ENCODE data around the gene OTOG. TPM values are rescaled to one million over a fixed set of nuclear protein-coding genes. Genes with fewer than 3 reads are reported as not detected.

The OTOG gene
- total RNA-seq, 1 donor from 2014 or later: not detected

- no peak for TF ChIP-seq CTCF (IDR thresholded peaks at IDR 0.05; ENCODE audit: insufficient read depth, low read length, poor library complexity, severe bottlenecking)
- no peak for DNase-seq (ENCODE audit: low read depth)
- Histone ChIP-seq H3K4me3 (ENCODE audit: low read depth, low read length) (no peak overlapping the region), H3K36me3 (ENCODE audit: control insufficient read depth, insufficient read depth, low read length) (no peaks in the 10 kb centered on the region), H3K27me3 (ENCODE audit: control insufficient read depth, insufficient read depth, low read length) (no peaks in the 10 kb centered on the region)
Measured at GRCh38 chr11:17609291-17610084, 62.4 kb downstream of the OTOG start.

DNA sequence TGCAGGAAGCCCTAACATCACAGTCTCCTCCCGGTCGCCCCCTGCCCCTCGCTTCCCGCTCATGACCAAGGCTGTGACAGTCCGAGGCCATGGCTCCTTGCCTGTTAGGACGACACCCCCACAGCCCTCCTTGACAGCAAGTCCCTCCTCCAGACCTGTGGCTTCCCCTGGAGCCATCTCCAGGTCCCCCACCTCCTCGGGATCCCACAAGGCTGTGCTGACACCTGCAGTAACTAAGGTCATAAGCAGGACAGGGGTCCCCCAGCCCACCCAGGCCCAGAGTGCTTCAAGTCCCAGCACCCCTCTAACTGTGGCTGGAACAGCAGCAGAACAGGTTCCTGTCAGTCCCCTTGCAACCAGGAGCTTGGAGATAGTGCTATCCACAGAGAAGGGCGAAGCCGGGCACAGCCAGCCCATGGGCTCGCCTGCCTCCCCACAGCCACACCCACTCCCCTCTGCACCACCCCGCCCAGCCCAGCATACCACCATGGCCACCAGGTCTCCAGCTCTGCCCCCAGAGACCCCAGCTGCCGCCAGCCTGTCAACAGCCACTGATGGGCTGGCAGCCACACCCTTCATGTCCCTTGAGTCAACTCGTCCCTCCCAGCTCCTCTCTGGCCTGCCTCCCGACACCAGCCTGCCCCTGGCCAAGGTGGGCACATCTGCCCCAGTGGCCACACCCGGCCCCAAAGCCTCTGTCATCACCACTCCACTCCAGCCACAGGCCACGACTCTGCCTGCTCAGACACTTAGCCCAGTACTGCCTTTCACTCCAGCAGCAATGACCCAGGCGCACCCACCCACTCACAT is 63.2 kb downstream of the OTOG start:
- DNase-seq (ENCODE audit: low read depth): no peak
- no peak for TF ChIP-seq CTCF (IDR thresholded peaks at IDR 0.05; ENCODE audit: insufficient read depth, low read length, poor library complexity, severe bottlenecking)
- H3K27me3 ChIP-seq (ENCODE audit: control insufficient read depth, insufficient read depth, low read length): no peaks in the 10 kb centered on the region
- H3K4me3 ChIP-seq (ENCODE audit: low read depth, low read length): no peak overlapping the region
- H3K36me3 ChIP-seq (ENCODE audit: control insufficient read depth, insufficient read depth, low read length): no peaks in the 10 kb centered on the region

- no peak for DNase-seq (ENCODE audit: low read depth)
- Histone ChIP-seq H3K27me3 (ENCODE audit: control insufficient read depth, insufficient read depth, low read length) (no peaks in the 10 kb centered on the region), H3K4me3 (ENCODE audit: low read depth, low read length) (no peak overlapping the region), H3K36me3 (ENCODE audit: control insufficient read depth, insufficient read depth, low read length) (no peaks in the 10 kb centered on the region)
- no peak for TF ChIP-seq CTCF (IDR thresholded peaks at IDR 0.05; ENCODE audit: insufficient read depth, low read length, poor library complexity, severe bottlenecking)
Measured at GRCh38 chr11:17611049-17611448, 64.0 kb downstream of the OTOG start.

DNA sequence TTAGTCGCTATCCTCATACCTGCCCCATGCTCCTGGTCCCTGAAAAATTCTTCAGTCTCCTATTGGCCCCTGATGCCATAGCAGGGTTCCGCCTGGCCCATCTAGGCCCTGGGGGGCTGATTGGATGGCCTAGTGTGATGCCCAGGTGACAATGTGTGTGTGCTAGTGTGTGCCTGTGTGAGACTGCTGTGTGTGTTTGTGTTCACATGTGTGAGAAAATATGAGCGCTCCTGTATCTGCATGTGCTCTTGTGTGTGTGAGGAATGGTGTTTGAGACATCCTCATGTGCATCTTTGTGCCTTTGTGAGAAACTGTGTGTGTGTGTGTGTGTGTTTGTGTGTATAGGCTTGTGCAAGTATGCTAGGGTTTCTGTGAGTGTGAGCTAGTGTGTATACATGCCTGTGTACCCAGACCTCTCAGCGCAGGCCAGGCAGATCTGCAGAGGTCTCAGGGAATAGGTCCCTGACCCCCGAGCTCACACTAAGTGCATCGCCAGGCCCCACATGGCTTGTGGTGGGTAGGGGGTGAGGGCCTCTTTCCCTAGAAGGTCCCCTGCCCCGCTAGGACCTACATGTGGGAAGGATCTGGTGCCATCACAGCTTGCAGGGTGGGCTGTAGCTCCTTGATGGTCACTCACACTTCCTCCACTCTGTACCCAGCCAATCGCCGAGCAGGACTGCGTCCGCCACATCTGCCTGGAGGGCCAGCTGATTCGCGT is 64.6 kb downstream of the OTOG start:
- DNase-seq (ENCODE audit: low read depth): no peak
- H3K4me3 ChIP-seq (ENCODE audit: low read depth, low read length): no peak overlapping the region
- H3K36me3 ChIP-seq (ENCODE audit: control insufficient read depth, insufficient read depth, low read length): no peaks in the 10 kb centered on the region
- no peaks in the 10 kb centered on the region for H3K27me3 ChIP-seq (ENCODE audit: control insufficient read depth, insufficient read depth, low read length)
- no peak for TF ChIP-seq CTCF (IDR thresholded peaks at IDR 0.05; ENCODE audit: insufficient read depth, low read length, poor library complexity, severe bottlenecking)

DNA sequence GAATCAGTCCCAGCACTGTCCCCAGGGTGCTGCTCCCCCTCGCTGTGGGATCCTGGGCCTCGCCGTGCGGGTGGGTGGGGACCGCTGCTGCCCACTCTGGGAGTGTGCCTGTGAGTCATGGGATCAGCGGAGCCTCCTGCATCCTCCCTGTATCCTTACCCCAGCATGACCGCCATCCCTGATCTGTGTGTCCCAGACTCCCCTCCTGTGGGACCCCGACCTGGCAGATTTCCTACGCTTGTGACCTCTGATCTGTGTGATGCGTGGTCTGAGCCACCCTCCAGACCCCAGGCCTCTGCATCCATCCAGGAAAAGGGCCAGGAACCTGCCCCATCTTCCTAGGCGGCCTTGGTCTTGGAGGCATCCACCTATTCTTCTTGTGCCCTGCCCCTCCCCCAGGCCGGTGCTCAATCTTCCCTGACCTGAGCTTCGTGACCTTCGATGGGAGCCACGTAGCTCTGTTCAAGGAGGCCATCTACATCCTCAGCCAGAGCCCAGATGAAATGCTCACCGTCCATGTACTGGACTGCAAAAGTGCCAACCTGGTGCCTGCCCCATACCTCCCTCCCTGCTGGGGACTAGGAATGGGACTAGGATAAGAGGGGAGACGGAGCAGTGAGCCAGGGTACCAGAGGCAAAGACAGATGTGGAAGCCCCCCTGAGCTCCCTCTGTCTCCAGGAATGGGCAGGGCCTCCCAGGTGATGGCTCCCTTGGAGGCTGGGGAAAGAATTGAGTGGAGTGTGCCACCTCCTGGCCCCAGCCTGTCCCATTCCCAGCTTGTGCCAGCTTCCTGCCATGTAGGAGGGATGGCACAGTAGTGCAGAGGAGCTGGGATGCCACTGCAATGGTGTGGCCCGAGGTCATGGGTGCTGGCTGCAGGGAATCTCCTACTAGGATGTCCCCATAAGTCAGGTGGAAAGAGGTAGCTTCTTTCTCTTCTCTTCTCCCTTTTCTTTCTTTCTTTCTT is 65.4 kb downstream of the OTOG start:
- TF ChIP-seq CTCF (IDR thresholded peaks at IDR 0.05; ENCODE audit: insufficient read depth, low read length, poor library complexity, severe bottlenecking): no peak
- no peaks in the 10 kb centered on the region for H3K27me3 ChIP-seq (ENCODE audit: control insufficient read depth, insufficient read depth, low read length)

More for the DNA sequence above, 65.4 kb downstream of the OTOG start:
- H3K4me3 ChIP-seq (ENCODE audit: low read depth, low read length): no peak overlapping the region
- no peak for DNase-seq (ENCODE audit: low read depth)
- H3K36me3 ChIP-seq (ENCODE audit: control insufficient read depth, insufficient read depth, low read length): no peaks in the 10 kb centered on the region

All from kidney epithelial cell (primary cell).